Spinal cord (tissue), 10 donors: Measurements from ENCODE around the gene HOXC4. TPM values are rescaled to one million over a fixed set of nuclear protein-coding genes. Genes with fewer than 3 reads are reported as not detected.
A peak's percentile ranks its signal among the peaks of the same experiment; 100 is the strongest.

ENCODE experiments used
- DNase-seq, 6 donors: peaks; one replicate each; pipeline versions ENCODE4 v3.0.0 to v3.0.0-alpha.2; 2013 to 2015; ENCODE audit warnings: low spot score in 6 of 6, low read depth in 4 of 6
- H3K27ac ChIP-seq: one replicate; pipeline ENCODE4 v1.5.1; 2013; ENCODE audit warnings: low read depth, low read length, control low read depth
- H3K27me3 ChIP-seq: one replicate; pipeline ENCODE4 v1.6.1; 2013; ENCODE audit warnings: low read length; ENCODE audit not compliant: control insufficient read depth, insufficient read depth
- H3K36me3 ChIP-seq: one replicate; pipeline ENCODE4 v1.6.1; 2013; ENCODE audit warnings: low read length; ENCODE audit not compliant: control insufficient read depth, insufficient read depth
- H3K4me1 ChIP-seq: one replicate; pipeline ENCODE4 v1.6.1; 2013; ENCODE audit warnings: low read length; ENCODE audit not compliant: control insufficient read depth, insufficient read depth
- H3K4me3 ChIP-seq: one replicate; pipeline ENCODE4 v1.5.1; 2013; ENCODE audit warnings: low read depth, low read length, control low read depth
- H3K9me3 ChIP-seq: one replicate; pipeline ENCODE4 v1.6.1; 2013; ENCODE audit warnings: low read length; ENCODE audit not compliant: control insufficient read depth, insufficient read depth
- WGBS: methylation state at CpG from one replicate; pipeline ENCODE4 v1.1.5; 2013; ENCODE audit warnings: missing lambda C conversion rate; ENCODE audit not compliant: insufficient coverage; 5-methylcytosine and 5-hydroxymethylcytosine counted together
- polyA plus RNA-seq, 2 donors: library from polyadenylated mRNA; unstranded; fragments of 120-200 nt; gene quantifications; one replicate each; pipeline ENCODE4 v1.2.1, GENCODE V29; 2013; ENCODE audit not compliant: insufficient read length in 2 of 2
- total RNA-seq, 2 donors: library from RNA; depleted of rRNA in 1 of 2; stranded (reverse); fragments of 120-200 nt in 1 of 2; fragments of >200 nt in 1 of 2; gene quantifications; one replicate each; pipeline versions ENCODE4 v1.2.3 to v1.2.4, GENCODE V29; 2013 to 2014
- donor health status: healthy.

HOXC4 gene
- total and polyA plus RNA-seq, 4 donors, result 10.0 to 100 (median 54.5) TPM

- DNase-seq, result peak in 1 of 6 donors; percentile 49
- Histone ChIP-seq H3K9me3 (no peaks in the 10 kb centered on the region), H3K36me3 (peaks cover 14% of the 10 kb centered on the region), H3K27me3 (peaks cover 2% of the 10 kb centered on the region), H3K4me3 (peak overlapping the region; percentile 68), H3K27ac (peak overlapping the region; percentile 96), H3K4me1 (peaks cover 50% of the 10 kb centered on the region)
- WGBS, result 9% methylated on average over 11 of the region's 22 CpGs
These were observed 458 bp upstream of the HOXC4 start for GRCh38 chr12:54053003-54053750.

DNA sequence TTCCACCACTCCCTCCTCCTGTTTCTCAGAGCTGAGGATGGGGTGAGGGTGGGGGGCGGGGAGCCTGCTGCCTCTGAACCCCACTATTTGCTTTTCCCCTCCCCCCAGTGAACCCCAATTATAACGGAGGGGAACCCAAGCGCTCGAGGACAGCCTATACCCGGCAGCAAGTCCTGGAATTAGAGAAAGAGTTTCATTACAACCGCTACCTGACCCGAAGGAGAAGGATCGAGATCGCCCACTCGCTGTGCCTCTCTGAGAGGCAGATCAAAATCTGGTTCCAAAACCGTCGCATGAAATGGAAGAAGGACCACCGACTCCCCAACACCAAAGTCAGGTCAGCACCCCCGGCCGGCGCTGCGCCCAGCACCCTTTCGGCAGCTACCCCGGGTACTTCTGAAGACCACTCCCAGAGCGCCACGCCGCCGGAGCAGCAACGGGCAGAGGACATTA, 1.1 kb downstream of the HOXC4 start:
- peak in 2 of 6 donors; percentile 22 to 52 for DNase-seq
- H3K27ac ChIP-seq, result peak overlapping the region; percentile 96
- WGBS, result 10% methylated on average over 11 of the region's 24 CpGs
- peaks cover 60% of the 10 kb centered on the region for H3K4me1 ChIP-seq
- H3K27me3 ChIP-seq, result peaks cover 2% of the 10 kb centered on the region
- H3K4me3 ChIP-seq, result peak overlapping the region; percentile 68
- peaks cover 17% of the 10 kb centered on the region for H3K36me3 ChIP-seq
- H3K9me3 ChIP-seq, result no peaks in the 10 kb centered on the region

DNA sequence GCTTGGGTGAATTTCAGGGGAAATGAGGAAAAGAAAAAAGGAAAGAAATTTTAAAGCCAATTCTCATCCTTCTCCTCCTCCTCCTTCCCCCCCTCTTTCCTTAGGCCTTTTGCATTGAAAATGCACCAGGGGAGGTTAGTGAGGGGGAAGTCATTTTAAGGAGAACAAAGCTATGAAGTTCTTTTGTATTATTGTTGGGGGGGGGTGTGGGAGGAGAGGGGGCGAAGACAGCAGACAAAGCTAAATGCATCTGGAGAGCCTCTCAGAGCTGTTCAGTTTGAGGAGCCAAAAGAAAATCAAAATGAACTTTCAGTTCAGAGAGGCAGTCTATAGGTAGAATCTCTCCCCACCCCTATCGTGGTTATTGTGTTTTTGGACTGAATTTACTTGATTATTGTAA, 1.9 kb downstream of the HOXC4 start:
- Histone ChIP-seq H3K27ac (peak overlapping the region; percentile 90), H3K9me3 (no peaks in the 10 kb centered on the region), H3K36me3 (peaks cover 24% of the 10 kb centered on the region), H3K4me3 (peak overlapping the region; percentile 38), H3K4me1 (peaks cover 62% of the 10 kb centered on the region), H3K27me3 (peaks cover 2% of the 10 kb centered on the region)
- peak in 2 of 6 donors; percentile 5 to 50 for DNase-seq
- WGBS, result no CpG with 5 or more reads among the region's 2 CpGs

- no peaks in the 10 kb centered on the region for H3K9me3 ChIP-seq
- peak overlapping the region; percentile 38 for H3K4me3 ChIP-seq
- H3K27me3 ChIP-seq, result no peaks in the 10 kb centered on the region
- peak in 2 of 6 donors; percentile 10 to 52 for DNase-seq
- H3K4me1 ChIP-seq, result peaks cover 62% of the 10 kb centered on the region
- peak overlapping the region; percentile 90 for H3K27ac ChIP-seq
- peaks cover 24% of the 10 kb centered on the region for H3K36me3 ChIP-seq
These were observed 2.5 kb downstream of the HOXC4 start for GRCh38 chr12:54056110-54056509.

- Histone ChIP-seq H3K27me3 (no peaks in the 10 kb centered on the region), H3K36me3 (peaks cover 30% of the 10 kb centered on the region), H3K4me3 (peak overlapping the region; percentile 39), H3K27ac (peak overlapping the region; percentile 90), H3K4me1 (peaks cover 48% of the 10 kb centered on the region), H3K9me3 (no peaks in the 10 kb centered on the region)
- WGBS, result 71% methylated on average over 5 of the region's 14 CpGs
- peak in 2 of 6 donors; percentile 50 to 63 for DNase-seq
These were observed 4.6 kb downstream of the HOXC4 start for GRCh38 chr12:54058128-54058768.

DNA sequence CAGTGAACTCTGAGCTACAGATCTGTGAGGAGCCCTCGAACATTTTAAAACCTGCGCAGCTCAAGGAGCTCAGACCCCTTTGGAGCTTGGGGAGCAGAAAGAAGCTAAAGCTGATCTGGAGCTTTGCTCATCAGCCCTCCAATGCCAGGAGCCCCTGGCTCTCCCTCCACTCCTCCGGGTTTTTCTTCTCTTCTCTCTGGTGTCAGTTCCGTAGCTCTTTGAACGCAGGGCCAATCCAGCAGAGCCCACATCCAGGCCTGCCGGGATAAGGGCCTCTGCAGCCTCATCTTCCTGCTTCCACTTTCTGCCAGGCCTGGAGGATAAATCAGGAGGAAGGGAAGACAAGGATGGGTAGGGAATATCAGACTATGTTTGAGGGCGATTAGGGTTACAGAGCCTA, 6.0 kb downstream of the HOXC4 start:
- 46% methylated on average over 5 of the region's 7 CpGs for WGBS
- peak overlapping the region; percentile 90 for H3K27ac ChIP-seq
- no peaks in the 10 kb centered on the region for H3K27me3 ChIP-seq
- no peaks in the 10 kb centered on the region for H3K9me3 ChIP-seq
- H3K36me3 ChIP-seq, result peaks cover 25% of the 10 kb centered on the region
- H3K4me1 ChIP-seq, result peaks cover 38% of the 10 kb centered on the region
- peak overlapping the region; percentile 39 for H3K4me3 ChIP-seq
- peak in 1 of 6 donors; percentile 70 for DNase-seq

GRCh38 chr12:54060174-54060974, 6.7 kb downstream of the HOXC4 start:
- Histone ChIP-seq H3K9me3 (no peaks in the 10 kb centered on the region), H3K4me3 (peak overlapping the region; percentile 39), H3K27me3 (no peaks in the 10 kb centered on the region), H3K4me1 (peaks cover 35% of the 10 kb centered on the region), H3K36me3 (peaks cover 22% of the 10 kb centered on the region), H3K27ac (peak overlapping the region; percentile 90)
- WGBS, result 44% methylated on average over 28 of the region's 38 CpGs
- DNase-seq, result peak in 1 of 6 donors; percentile 41

GRCh38 chr12:54060975-54061778, 7.5 kb downstream of the HOXC4 start:
- no peak for DNase-seq
- Histone ChIP-seq H3K4me3 (peak overlapping the region; percentile 39), H3K4me1 (peaks cover 35% of the 10 kb centered on the region), H3K27me3 (no peaks in the 10 kb centered on the region), H3K27ac (peak overlapping the region; percentile 0), H3K9me3 (no peaks in the 10 kb centered on the region), H3K36me3 (peaks cover 22% of the 10 kb centered on the region)
- WGBS, result 61% methylated on average over 3 of the region's 7 CpGs

DNA sequence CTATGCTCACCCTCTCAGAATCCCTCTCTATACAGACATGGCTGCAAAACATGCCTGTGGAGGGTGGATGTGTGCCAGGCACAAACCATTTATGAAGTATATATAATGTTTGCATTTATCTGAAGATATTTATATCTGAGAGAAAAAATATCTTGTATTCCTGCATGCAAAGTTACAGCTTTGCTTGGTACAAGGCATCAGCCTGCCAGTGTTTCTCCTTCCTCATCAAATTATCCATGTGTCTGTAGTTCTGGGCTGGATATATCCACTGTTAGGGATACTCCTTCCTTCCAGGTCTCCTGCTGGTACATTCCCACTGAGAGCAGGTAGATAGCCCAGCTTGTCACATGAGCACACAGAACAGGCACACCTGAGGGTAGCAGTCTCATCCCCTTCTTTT, 12.0 kb downstream of the HOXC4 start:
- DNase-seq, result no peak
- Histone ChIP-seq H3K36me3 (peaks cover 8% of the 10 kb centered on the region), H3K9me3 (no peaks in the 10 kb centered on the region), H3K4me1 (peaks cover 11% of the 10 kb centered on the region), H3K4me3 (no peak overlapping the region), H3K27me3 (no peaks in the 10 kb centered on the region), H3K27ac (no peak overlapping the region)
